Astrocyte (in vitro differentiated cells and primary cell): ENCODE measurements around the gene ITSN1. TPM values are rescaled to one million over a fixed set of nuclear protein-coding genes. Genes with fewer than 3 reads are reported as not detected.
A peak's percentile ranks its signal among the peaks of the same experiment; 100 is the strongest.

Experiments
- DNase-seq: peaks from one replicate; pipeline ENCODE4 v3.0.0-alpha.2; 2010; ENCODE audit warnings: low read depth
- FAIRE-seq: peaks from 2 replicates; lab custom pipeline; 2011; peaks lifted over from hg19 to GRCh38; lab: Jason Lieb, UNC
- H2AFZ ChIP-seq: 2 replicates; pipeline ENCODE4 v1.6.0; 2012; ENCODE audit warnings: low read depth, low read length, inconsistent platforms
- H3K27ac ChIP-seq: 2 replicates; pipeline ENCODE4 v1.5.1; 2011; ENCODE audit warnings: low read depth, low read length, inconsistent platforms
- H3K27me3 ChIP-seq: 2 replicates; pipeline ENCODE4 v1.6.0; 2011; ENCODE audit warnings: low read length, inconsistent platforms; ENCODE audit not compliant: insufficient read depth
- H3K36me3 ChIP-seq: 2 replicates; pipeline ENCODE4 v1.5.1; 2011; ENCODE audit warnings: low read length, inconsistent platforms; ENCODE audit not compliant: insufficient read depth
- H3K4me1 ChIP-seq: 2 replicates; pipeline ENCODE4 v1.5.1; 2011; ENCODE audit warnings: low read length, inconsistent platforms; ENCODE audit not compliant: insufficient read depth
- H3K4me2 ChIP-seq: 2 replicates; pipeline ENCODE4 v1.6.0; 2012; ENCODE audit warnings: low read length, inconsistent platforms
- H3K4me3 ChIP-seq: 2 replicates; pipeline ENCODE4 v1.5.1; 2011; ENCODE audit warnings: low read depth, mild to moderate bottlenecking, low read length, inconsistent platforms; ENCODE audit not compliant: insufficient read depth
- H3K79me2 ChIP-seq: 2 replicates; pipeline ENCODE4 v1.6.0; 2012; ENCODE audit warnings: mild to moderate bottlenecking, low read length, inconsistent platforms; ENCODE audit not compliant: insufficient read depth
- H3K9ac ChIP-seq: 2 replicates; pipeline ENCODE4 v1.6.0; 2012; ENCODE audit warnings: mild to moderate bottlenecking, low read length, inconsistent platforms
- H3K9me3 ChIP-seq: 2 replicates; pipeline ENCODE4 v1.5.1; 2012; ENCODE audit warnings: low read depth, mild to moderate bottlenecking, low read length, inconsistent platforms; ENCODE audit not compliant: insufficient read depth
- H4K20me1 ChIP-seq: 2 replicates; pipeline ENCODE4 v1.6.0; 2012; ENCODE audit warnings: low read length, inconsistent platforms; ENCODE audit not compliant: insufficient read depth
- H3K27ac Mint-ChIP-seq: one replicate; pipeline ENCODE4 v1.8.0; 2021; ENCODE audit warnings: mild to moderate bottlenecking, mixed read lengths; ENCODE audit not compliant: unreplicated experiment
- H3K27me3 Mint-ChIP-seq: one replicate; pipeline ENCODE4 v1.8.0; 2021; ENCODE audit warnings: low read depth, mixed read lengths; ENCODE audit not compliant: unreplicated experiment
- H3K36me3 Mint-ChIP-seq: one replicate; pipeline ENCODE4 v1.8.0; 2021; ENCODE audit warnings: low read depth, mixed read lengths; ENCODE audit not compliant: unreplicated experiment
- H3K4me1 Mint-ChIP-seq: one replicate; pipeline ENCODE4 v1.8.0; 2021; ENCODE audit warnings: low read depth, mixed read lengths; ENCODE audit not compliant: unreplicated experiment
- H3K4me3 Mint-ChIP-seq: one replicate; pipeline ENCODE4 v1.8.0; 2021; ENCODE audit warnings: mild to moderate bottlenecking, moderate library complexity, mixed read lengths; ENCODE audit not compliant: unreplicated experiment
- H3K9me3 Mint-ChIP-seq: one replicate; pipeline ENCODE4 v1.8.0; 2021; ENCODE audit warnings: mild to moderate bottlenecking, mixed read lengths; ENCODE audit not compliant: unreplicated experiment
- EZH2 ChIP-seq: IDR thresholded peaks from 2 replicates; pipeline ENCODE4 v1.6.1; 2012; ENCODE audit warnings: mild to moderate bottlenecking, low read length, inconsistent platforms; ENCODE audit not compliant: insufficient read depth
- total RNA-seq: library from RNA; stranded (reverse); gene quantifications from 2 replicates; pipeline ENCODE4 v1.2.1, GENCODE V29; 2021
- TF ChIP-seq, protein P1 (sequence below): IDR thresholded peaks from 2 replicates; pipeline ENCODE4 v1.5.1; 2011; ENCODE audit warnings: low read depth, mild to moderate bottlenecking, inconsistent platforms, low read length, moderate library complexity; ENCODE audit not compliant: insufficient read depth

The ITSN1 gene
- total RNA-seq, 1 donor from 2014 or later = 77.3 TPM

DNA sequence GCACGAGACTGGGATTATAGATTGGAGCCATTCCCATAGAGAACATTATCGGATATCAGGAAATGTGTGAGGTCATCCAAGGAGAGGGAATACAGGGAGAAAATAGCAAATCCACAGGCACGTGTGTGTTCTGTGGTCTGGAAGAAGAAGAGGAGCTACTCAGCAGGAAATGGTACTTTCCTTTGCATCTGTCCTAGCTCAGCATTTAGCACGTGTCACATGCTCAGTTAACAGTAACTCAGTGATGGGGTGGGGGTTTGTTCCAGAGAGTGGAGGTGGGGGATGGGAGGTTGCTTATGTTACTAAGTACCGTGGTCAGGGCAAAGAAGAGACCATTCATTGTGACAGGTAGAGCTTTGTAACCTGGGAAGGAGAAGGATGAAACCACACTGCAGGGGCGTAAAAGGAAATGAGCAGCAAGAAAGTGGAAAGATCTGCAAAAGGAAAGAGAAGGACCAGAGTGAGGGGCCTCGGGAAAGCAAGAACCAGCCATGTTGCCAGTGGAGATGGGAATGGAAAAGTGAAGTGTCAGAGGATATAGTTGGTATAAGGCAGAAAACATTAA lies 172.9 kb downstream of the ITSN1 start:
- Histone ChIP-seq H3K27ac (no peak overlapping the region), H2AFZ (no peak overlapping the region), H3K36me3 (peaks cover 13% of the 10 kb centered on the region), H3K4me3 (no peak overlapping the region), H3K4me2 (no peak overlapping the region), H3K4me1 (no peaks in the 10 kb centered on the region), H3K79me2 (no peaks in the 10 kb centered on the region), H3K9me3 (no peaks in the 10 kb centered on the region), H3K27me3 (no peaks in the 10 kb centered on the region), H4K20me1 (no peaks in the 10 kb centered on the region), H3K9ac (no peak overlapping the region)
- peak overlapping the region; percentile 16 for H3K27ac Mint-ChIP-seq
- FAIRE-seq (no peak), DNase-seq (no peak)
- H3K9me3 Mint-ChIP-seq = no peaks in the 10 kb centered on the region
- peaks cover 12% of the 10 kb centered on the region for H3K4me1 Mint-ChIP-seq
- H3K27me3 Mint-ChIP-seq = no peaks in the 10 kb centered on the region
- H3K4me3 Mint-ChIP-seq = no peak overlapping the region
- TF ChIP-seq EZH2 = no peak
- TF ChIP-seq, protein P1, sequence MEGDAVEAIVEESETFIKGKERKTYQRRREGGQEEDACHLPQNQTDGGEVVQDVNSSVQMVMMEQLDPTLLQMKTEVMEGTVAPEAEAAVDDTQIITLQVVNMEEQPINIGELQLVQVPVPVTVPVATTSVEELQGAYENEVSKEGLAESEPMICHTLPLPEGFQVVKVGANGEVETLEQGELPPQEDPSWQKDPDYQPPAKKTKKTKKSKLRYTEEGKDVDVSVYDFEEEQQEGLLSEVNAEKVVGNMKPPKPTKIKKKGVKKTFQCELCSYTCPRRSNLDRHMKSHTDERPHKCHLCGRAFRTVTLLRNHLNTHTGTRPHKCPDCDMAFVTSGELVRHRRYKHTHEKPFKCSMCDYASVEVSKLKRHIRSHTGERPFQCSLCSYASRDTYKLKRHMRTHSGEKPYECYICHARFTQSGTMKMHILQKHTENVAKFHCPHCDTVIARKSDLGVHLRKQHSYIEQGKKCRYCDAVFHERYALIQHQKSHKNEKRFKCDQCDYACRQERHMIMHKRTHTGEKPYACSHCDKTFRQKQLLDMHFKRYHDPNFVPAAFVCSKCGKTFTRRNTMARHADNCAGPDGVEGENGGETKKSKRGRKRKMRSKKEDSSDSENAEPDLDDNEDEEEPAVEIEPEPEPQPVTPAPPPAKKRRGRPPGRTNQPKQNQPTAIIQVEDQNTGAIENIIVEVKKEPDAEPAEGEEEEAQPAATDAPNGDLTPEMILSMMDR = no peak
- peaks cover 15% of the 10 kb centered on the region for H3K36me3 Mint-ChIP-seq

DNA sequence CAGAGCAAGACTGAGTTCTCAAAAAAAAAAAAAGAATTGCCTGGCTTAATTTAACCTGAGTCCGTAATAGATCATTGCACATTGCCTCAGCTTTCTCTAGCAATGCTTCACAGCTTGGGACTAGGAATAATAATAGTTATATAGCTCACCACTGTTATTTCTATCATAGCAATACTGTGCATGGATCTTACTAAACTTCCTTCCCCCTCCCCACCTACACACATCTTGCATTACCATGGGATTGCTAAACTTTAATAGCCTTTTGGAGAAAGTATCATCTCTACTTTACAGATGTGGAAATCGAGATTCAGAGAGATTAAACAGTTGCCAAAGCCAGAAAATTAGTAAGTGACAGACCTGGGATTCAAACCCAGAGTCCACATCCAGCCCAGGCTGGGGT lies 173.9 kb downstream of the ITSN1 start:
- H4K20me1 ChIP-seq = no peaks in the 10 kb centered on the region
- Mint-ChIP-seq H3K36me3 (peaks cover 15% of the 10 kb centered on the region), H3K27me3 (no peaks in the 10 kb centered on the region), H3K27ac (no peak overlapping the region), H3K4me1 (peaks cover 12% of the 10 kb centered on the region), H3K9me3 (no peaks in the 10 kb centered on the region), H3K4me3 (no peak overlapping the region)
- no peak overlapping the region for H3K4me2 ChIP-seq
- H3K4me1 ChIP-seq = no peaks in the 10 kb centered on the region
- H3K9ac ChIP-seq = no peak overlapping the region
- no peak overlapping the region for H3K27ac ChIP-seq
- DNase-seq (no peak), FAIRE-seq (no peak)
- H3K4me3 ChIP-seq = no peak overlapping the region
- H3K27me3 ChIP-seq = no peaks in the 10 kb centered on the region
- TF ChIP-seq EZH2 = no peak
- TF ChIP-seq, protein P1 = no peak
- no peak overlapping the region for H2AFZ ChIP-seq
- H3K9me3 ChIP-seq = no peaks in the 10 kb centered on the region
- peaks cover 19% of the 10 kb centered on the region for H3K36me3 ChIP-seq
- no peaks in the 10 kb centered on the region for H3K79me2 ChIP-seq

DNA sequence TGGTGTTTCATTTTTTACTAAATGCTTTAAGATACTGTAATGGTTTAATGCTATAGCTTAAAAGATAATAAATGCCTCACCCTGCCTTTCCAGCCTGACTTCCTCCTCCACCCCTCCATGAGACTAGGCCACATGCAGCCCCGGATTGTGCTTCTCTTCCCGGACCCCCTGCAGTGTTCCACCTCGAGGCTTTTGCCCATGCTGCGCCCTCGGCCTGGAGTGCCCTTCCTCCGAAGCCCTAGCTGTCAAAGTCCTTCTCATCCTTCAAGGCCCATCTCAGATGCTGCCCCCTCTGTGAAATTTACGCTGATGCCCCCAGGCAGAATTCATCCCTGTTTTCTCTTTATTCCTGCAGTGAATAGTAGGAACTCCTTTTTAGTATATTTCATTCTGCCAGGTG lies 174.8 kb downstream of the ITSN1 start:
- Mint-ChIP-seq H3K27ac (no peak overlapping the region), H3K36me3 (peaks cover 18% of the 10 kb centered on the region), H3K4me3 (no peak overlapping the region), H3K27me3 (no peaks in the 10 kb centered on the region), H3K9me3 (no peaks in the 10 kb centered on the region), H3K4me1 (peaks cover 19% of the 10 kb centered on the region)
- peaks cover 19% of the 10 kb centered on the region for H3K36me3 ChIP-seq
- H3K79me2 ChIP-seq = no peaks in the 10 kb centered on the region
- DNase-seq = no peak
- H2AFZ ChIP-seq = no peak overlapping the region
- H3K27me3 ChIP-seq = no peaks in the 10 kb centered on the region
- no peak overlapping the region for H3K27ac ChIP-seq
- no peak overlapping the region for H3K4me2 ChIP-seq
- no peak overlapping the region for H3K4me3 ChIP-seq
- FAIRE-seq = no peak
- TF ChIP-seq, protein P1 = no peak
- no peak for TF ChIP-seq EZH2
- H3K9me3 ChIP-seq = no peaks in the 10 kb centered on the region
- no peaks in the 10 kb centered on the region for H3K4me1 ChIP-seq
- H3K9ac ChIP-seq = no peak overlapping the region
- no peaks in the 10 kb centered on the region for H4K20me1 ChIP-seq
